Suppressor macrophage (primary cell): ENCODE results near the gene KCNK18.

Experiments
- DNase-seq, 4 experiments: peaks; one replicate each; pipeline ENCODE4 v3.0.0-alpha.2; 2020 to 2022
- total RNA-seq, 17 experiments: gene quantifications; one replicate each; lab custom pipeline; 2026; ENCODE audit warnings: mixed read lengths in 6 of 17, inconsistent platforms in 3 of 17; lab: John Stamatoyannopoulos, UW

Gene KCNK18
- 0 to 0.55 (median 0) reads per million in 17 experiments for total RNA-seq

DNA sequence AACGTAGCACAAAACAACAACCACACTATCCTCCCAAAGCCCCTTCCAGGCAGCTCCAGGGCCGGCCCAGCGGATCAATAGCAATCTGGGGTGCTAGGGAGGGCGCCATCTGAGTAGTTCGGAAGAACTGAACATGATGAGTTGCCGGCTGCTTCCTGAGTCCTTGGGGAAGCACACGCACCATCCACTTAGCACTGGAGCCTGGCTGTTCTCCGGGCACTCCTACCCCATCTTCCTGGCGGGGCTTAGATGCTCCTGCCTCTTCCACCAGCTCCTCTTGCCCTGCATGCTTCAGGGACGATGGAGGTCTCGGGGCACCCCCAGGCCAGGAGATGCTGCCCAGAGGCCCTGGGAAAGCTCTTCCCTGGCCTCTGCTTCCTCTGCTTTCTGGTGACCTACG, at the start of gene KCNK18:
KCNK18 (plus strand) TSS at position 301 of the 400 bp plus-strand sequence; CDS start at position 301, 0 bp downstream.
- DNase-seq = no peak

DNA sequence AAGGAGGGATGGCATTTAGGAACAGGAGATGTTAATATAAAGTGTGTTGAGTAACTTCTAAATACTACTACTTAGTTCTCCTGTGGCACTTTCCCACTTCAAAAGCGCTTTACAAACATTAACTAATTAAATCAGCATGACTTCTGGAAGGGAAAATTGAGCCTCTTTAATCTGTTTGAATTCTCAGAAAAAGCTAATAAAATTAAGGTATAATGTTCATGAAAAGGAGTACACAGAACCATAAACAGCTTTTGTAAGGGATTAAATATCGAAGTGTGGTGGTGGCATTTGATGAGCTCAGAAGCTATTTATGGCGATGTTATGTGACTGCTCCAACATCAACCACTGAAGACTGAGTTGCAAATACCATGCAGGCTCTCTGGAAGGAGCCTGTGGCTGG, 49.0 kb upstream of the KCNK18 start:
- no peak for DNase-seq

DNA sequence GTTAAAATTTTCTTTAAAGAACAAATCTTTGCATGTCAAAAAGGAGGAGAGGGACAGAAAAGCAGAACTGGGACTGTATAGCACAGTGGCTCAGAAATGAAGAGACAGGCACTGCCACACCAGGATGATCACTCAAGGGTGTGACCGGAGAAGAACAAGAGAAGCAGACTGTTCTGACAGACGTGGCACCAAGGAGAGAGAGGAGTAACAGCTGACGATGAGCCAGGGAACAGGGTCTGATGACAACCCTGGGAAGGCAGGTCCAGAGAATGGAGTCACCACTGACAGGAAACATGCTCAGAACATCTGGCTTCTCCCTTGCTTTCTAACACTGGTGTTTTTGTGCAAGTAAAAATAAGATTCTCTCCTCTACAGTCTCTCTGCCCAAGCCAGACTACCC, 44.6 kb upstream of the KCNK18 start:
- no peak for DNase-seq

DNA sequence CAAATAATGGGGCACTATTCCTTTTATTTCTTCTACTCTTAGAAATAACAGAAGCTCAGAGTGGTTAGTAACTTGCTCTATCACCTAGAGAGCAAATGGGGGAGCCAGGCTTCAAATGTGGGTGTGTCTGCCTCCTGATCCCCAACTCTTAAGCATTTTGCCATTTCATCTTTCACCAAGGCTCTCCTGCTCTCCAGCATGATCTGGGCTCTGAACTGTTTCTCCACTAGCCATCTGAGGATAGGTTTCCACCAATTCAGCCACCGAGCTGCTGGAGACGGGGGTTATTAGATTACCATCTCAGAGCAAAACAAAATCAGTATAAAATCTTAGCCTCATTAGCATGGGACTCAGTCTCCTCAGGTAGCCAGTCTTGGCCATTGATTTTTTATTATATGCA, 39.0 kb upstream of the KCNK18 start:
- DNase-seq = no peak

DNA sequence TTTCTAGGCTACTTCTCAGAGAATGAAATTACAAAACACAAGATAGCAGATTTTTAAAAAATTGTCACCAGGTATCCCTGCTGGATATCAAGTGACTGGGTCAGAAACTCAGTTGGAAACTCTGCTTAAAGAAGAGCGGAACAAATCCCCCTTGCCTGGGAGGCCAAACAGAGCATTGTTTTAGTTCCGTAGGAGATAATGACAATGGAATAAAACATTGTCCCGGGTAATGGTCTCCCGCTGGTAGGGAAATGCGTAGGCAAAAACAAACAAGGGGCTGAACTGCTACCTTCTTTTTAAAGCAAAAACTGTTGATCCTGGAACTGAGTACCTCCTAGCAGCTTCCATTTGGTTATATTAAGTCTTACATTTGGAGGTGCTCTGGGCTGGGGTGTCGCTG, 37.9 kb upstream of the KCNK18 start:
- no peak for DNase-seq

GRCh38 chr10:117160567-117160966, 36.7 kb upstream of the KCNK18 start:
- DNase-seq = no peak

DNA sequence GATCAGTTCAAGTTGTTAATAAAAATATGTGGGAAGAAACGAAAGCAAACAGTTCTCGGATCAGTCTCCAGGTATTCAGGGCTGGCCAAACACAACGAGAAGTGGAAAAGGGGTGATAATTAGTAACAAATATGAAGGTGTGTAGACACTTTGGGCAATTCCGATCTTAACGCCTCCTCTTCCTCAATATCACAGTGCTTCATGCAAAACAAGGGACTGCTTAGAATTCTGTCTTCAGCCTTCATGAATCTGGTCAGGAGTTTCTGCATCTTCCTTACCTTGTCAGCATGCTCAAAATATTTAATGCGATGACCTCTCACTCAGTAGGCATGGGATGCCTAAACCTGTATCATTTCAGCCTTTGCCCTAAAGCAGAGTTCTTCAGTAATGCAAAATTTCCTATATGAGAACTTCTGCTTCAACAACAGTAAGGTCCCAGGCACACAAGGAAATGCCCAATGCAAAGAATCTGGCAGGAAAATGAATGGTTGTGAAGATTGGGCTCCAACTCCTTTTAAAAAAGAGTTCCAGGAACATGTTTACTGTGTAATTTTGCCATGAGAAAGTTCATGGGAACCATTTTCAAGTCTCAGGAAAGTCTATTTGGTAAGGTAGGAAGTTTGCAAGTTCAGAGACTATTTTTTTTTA, 35.8 kb upstream of the KCNK18 start:
- DNase-seq = no peak

- no peak for DNase-seq
Observed at GRCh38 chr10:117162093-117163060, 34.9 kb upstream of the KCNK18 start.

- DNase-seq = peak in 1 of 4 experiments; percentile 18
Observed at GRCh38 chr10:117163061-117163953, 34.0 kb upstream of the KCNK18 start.

GRCh38 chr10:117163954-117164548, 33.2 kb upstream of the KCNK18 start:
- no peak for DNase-seq

DNA sequence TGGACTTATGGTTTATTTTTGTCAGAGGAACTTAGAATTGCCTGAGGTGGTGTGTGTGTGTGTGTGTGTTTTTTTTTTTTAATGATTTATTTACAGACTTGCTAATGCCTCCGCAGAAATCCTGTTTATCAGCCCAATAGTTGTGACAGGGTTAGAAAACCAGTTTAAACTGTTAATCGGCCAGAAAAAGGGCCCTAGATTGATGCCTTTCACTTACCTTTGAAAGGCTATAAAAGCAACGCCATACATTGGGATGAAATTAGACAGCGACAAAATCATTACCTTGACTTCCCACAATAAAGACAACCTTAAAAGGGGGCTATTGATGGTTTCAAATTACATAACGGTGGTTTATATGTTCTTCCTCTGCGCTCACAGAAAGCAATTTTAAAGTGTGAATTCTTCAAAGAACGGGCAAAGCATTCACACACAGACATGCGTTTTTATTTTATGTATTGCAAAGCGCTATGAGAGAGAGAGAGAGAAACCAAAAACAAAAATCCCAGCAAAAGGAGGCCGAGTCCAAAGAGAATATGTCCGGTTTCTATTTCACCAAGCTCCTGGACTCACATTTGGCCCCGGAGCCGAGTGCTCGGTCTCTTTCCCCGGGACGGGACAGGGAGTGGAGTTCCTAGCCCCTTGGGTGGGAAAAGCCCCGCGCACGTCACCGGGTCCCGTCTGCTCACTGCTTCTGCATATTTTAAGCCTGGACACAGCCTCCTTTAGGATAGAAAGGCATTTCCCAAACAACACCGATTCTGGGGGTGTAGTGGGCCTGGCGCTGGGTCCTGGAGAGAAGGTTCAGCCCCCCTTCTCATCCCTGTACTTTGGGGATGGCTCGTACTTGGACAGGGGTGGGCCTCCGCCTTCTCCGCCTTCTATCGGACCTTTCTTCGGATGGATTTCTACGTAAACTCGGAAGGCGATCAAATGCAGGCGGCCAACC, 32.4 kb upstream of the KCNK18 start:
- DNase-seq = peak in 1 of 4 experiments; percentile 17

DNA sequence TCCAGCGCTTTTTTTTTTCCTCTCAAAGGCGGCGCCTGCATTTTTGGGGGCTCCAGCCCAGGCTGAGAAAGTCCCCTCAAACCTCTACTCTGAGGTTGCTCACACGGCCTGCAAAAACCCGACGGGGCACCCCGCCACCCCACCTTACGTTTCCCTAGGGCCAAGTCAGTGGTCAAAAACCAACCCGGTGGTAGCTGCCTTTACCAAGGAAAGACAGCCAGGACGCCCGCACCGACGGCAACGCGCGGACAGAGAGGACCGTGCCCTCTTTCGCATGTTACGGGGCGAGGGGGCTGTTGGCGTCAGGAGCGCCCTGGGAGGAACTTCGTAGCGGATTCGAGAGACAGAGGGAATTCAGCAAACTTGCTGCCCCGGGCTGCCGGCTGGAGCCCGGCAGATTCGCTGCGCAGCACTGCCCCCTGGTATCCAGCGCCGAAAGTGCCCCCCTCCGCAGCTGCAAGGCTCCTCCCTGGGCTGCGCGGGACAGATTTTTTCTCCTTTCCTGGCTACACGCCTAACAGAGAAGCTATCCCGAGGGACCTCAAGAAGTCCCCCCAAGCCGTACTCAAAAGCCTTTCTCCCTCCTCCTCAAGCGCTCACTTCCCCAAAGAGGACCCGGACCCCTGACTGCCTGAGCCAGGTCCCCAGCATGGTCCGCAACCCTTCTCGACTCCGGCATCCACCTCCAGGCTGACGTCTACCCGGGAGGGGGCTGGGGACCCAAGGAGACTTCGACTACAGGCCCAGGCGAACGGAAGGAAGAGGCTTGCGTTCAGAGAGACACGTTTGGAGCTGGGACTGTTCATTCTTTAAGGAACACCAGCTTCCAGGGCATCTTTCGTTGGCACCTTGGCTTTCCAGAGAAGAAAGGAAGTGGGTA, 31.5 kb upstream of the KCNK18 start:
- peak; percentile 69 to 86 (median 76) for DNase-seq

DNA sequence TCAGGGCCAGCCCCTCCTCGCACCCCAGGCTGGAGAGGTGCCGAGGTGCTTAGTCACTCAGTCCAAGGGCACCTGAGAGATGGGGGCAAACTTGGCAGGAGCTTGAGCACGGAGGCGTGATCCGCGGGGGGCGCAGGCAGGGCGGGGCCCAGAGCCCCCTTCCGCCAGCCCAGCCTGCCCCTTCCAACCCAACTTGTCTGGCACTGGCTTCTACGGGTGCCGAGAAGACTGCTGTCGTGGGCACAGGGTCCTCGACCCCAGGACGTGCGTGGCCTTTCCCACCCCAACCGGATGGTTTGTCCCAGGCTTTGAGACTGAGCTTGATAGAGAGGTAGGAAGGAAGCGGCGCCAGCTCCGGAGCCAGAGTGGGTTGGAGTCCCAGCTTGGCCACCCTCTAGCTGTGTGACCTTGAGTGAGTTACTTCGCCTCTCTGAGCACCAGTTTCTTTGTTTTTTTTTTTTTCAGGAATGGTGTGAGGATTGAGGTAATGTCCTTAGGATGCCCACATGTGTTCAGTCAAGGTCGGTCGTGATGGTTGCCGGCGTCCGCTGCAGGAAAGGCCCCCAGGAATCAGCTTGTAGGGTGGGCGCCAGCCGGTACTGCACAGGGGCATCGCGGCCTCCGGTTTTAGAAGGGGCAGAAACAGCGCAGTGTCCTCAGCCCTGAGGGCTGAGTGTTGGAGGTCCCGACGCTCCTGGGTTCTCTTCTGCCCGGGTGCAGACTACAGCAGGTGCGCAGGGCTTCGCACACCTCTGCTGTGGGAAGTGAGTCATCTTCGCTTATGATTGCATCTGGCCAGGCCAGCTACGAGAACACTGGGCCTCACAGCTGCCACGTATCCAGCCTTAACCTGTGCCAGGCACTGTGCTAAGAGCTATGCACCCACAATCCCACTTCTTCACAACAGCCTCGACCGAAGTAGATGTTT, 30.6 kb upstream of the KCNK18 start:
- DNase-seq = no peak

DNA sequence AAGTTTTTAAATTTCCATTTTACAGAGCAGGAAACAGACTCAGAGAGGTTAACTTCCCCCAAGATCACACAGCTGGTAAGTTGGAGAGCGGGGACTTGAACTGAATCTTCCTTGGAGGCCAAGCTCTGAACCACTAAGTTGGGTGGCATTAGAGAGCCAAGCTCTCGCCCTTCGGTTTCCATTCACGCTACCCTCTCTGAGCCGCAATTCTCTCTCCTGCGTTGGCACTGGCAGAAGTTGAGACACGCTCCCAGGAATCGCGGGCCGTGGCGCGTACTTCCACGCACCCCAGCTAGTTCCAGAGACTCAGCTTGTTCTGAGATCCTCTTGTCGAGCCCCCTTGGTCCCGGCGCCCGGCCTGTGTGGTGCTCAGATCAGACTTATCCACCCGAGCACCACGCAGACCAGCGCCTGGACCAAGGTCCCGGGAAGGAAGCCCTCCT, 29.9 kb upstream of the KCNK18 start:
- no peak for DNase-seq

- peak; percentile 67 to 88 (median 82) for DNase-seq
Observed at GRCh38 chr10:117167789-117168674, 29.3 kb upstream of the KCNK18 start.

GRCh38 chr10:117168729-117169128, 28.6 kb upstream of the KCNK18 start:
- DNase-seq = no peak

GRCh38 chr10:117169480-117169879, 27.8 kb upstream of the KCNK18 start:
- peak in 2 of 4 experiments; percentile 31 to 42 for DNase-seq

DNA sequence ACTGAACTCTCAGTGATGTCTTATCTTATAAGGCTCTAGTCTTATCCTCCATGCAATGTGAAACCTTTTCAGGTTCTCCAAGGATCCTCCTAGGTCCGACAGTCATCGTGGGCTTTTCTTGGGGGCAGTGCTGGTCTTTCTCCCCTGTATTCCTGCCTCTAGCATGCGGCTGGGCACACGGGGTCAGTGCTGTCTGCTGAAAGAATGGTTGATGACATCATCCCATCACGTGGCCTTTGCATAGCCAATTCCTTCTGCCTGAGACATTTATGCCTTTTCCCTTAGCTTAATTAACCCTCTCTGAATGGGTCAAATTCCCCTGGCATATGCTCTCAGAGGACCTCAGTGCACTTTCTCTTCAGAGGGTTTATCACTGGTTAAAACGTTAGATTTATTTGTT, 27.0 kb upstream of the KCNK18 start:
- DNase-seq = peak in 1 of 4 experiments; percentile 20
